Sigmoid colon (tissue), 3 donors: ENCODE data around the gene RBPJ.

Experiments used
- CTCF ChIP-seq, 4 experiments: fragments of 450-650 bp in 3 of 4; fragments of 200-600 bp in 1 of 4; IDR thresholded peaks; one replicate each; pipeline ENCODE4 v1.5.1; 2016 to 2019; ENCODE audit warnings: antibody characterized with exemption in 4 of 4, mild to moderate bottlenecking in 3 of 4, moderate library complexity in 2 of 4
- POLR2A ChIP-seq, 2 donors: fragments of 450-650 bp; IDR thresholded peaks; one replicate each; pipeline ENCODE4 v1.6.1; 2016; ENCODE audit warnings: antibody characterized with exemption in 2 of 2, mild to moderate bottlenecking in 2 of 2, moderate library complexity in 2 of 2

DNA sequence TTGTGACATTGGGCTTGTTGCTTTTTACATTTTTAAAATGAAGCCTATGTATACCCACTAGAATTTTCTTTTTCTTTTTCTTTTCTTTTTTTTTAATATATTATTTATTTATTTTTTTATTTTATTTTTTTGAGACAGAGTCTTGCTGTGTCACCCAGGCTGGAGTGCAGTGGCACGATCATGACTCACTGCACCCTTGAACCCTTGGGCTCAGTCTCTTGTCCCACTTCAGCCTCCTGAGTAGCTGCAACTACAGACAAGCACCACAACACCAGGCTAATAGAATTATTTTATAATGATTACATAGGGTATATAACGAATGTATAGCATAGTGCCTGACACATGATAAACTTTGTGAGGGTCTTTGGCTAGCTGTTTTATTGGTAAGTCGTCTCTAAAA, 64.9 kb downstream of the RBPJ start:
- no peak for TF ChIP-seq CTCF (IDR thresholded peaks at IDR 0.05)
- no peak for TF ChIP-seq POLR2A (IDR thresholded peaks at IDR 0.05)
